Caco-2 (cell line): ENCODE measurements around the gene EPHA2. TPM values are rescaled to one million over a fixed set of nuclear protein-coding genes. Genes with fewer than 3 reads are reported as not detected.
"Not testable (repeated sequence)": the region's sequence is repeated elsewhere in the genome, so short reads cannot be mapped to it uniquely, and the experiment has no call there.

Experiments
- BruUV-seq: library from RNA; stranded (reverse); fragments of 400-500 nt; replicated peaks from 2 replicates; lab custom pipeline; 2021; lab: Mats Ljungman, UMichigan
- CTCF ChIA-PET: fragments of 300-600 bp; sonication (Branson Sonifier 250); formaldehyde crosslinking; loops from one replicate; lab custom pipeline; 2022; ENCODE audit warnings: antibody characterized with exemption; lab: Charles Lee
- POLR2A ChIA-PET: fragments of 300-600 bp; sonication (Branson Sonifier 250); formaldehyde crosslinking; loops from one replicate; lab custom pipeline; 2022; ENCODE audit warnings: antibody characterized with exemption; lab: Charles Lee
- DNase-seq, 2 experiments: peaks; one replicate each; pipeline versions ENCODE4 v3.0.0 to v3.0.0-alpha.2; 2020 to 2022
- H3K27me3 ChIP-seq: replicated peaks from 2 replicates; pipeline ENCODE4 v1.6.0; 2011; ENCODE audit warnings: low read length; ENCODE audit not compliant: control insufficient read depth, insufficient read depth
- H3K36me3 ChIP-seq: 2 replicates; pipeline ENCODE4 v1.5.1; 2011; ENCODE audit warnings: low read length; ENCODE audit not compliant: control insufficient read depth, insufficient read depth
- H3K4me1 ChIP-seq: fragments of 250-450 bp; sonication (Bioruptor Pico); 2 replicates; pipeline ENCODE4 v1.5.1; 2020; ENCODE audit warnings: mild to moderate bottlenecking
- H3K4me3 ChIP-seq: 2 replicates; pipeline ENCODE4 v1.5.1; 2011; ENCODE audit warnings: low read depth, mild to moderate bottlenecking, control low read depth, low read length
- H3K9me3 ChIP-seq: fragments of 250-450 bp; sonication (Bioruptor Pico); 2 replicates; pipeline ENCODE4 v1.5.1; 2020; ENCODE audit warnings: mild to moderate bottlenecking, moderate library complexity
- H3K27ac Mint-ChIP-seq: one replicate; pipeline ENCODE4 v1.8.0; 2022; ENCODE audit warnings: mixed read lengths; ENCODE audit not compliant: unreplicated experiment
- H3K27me3 Mint-ChIP-seq: one replicate; pipeline ENCODE4 v1.8.0; 2022; ENCODE audit warnings: mixed read lengths; ENCODE audit not compliant: insufficient read depth, unreplicated experiment
- H3K36me3 Mint-ChIP-seq: one replicate; pipeline ENCODE4 v1.8.0; 2022; ENCODE audit warnings: mild to moderate bottlenecking, mixed read lengths; ENCODE audit not compliant: insufficient read depth, unreplicated experiment
- H3K4me1 Mint-ChIP-seq: one replicate; pipeline ENCODE4 v1.8.0; 2022; ENCODE audit warnings: low read depth, mixed read lengths; ENCODE audit not compliant: unreplicated experiment
- H3K4me3 Mint-ChIP-seq: one replicate; pipeline ENCODE4 v1.8.0; 2022; ENCODE audit warnings: mild to moderate bottlenecking, moderate library complexity, mixed read lengths; ENCODE audit not compliant: unreplicated experiment
- H3K9me3 Mint-ChIP-seq: one replicate; pipeline ENCODE4 v1.8.0; 2022; ENCODE audit warnings: mixed read lengths; ENCODE audit not compliant: unreplicated experiment
- CTCF ChIP-seq, 2 experiments: fragments of 200-600 bp in 1 of 2; IDR thresholded peaks; 1 replicate in 1 of 2; 2 replicates in 1 of 2; pipeline versions ENCODE4 v1.5.1 to v1.8.0; 2011 to 2022; ENCODE audit warnings: antibody characterized with exemption in 1 of 2, control low read depth in 1 of 2, inconsistent platforms in 1 of 2, low read depth in 1 of 2, low read length in 1 of 2, mild to moderate bottlenecking in 1 of 2, moderate library complexity in 1 of 2; ENCODE audit not compliant: insufficient read depth in 1 of 2, severe bottlenecking in 1 of 2, unreplicated experiment in 1 of 2
- intact Hi-C: fragments of 100-400 bp; cut with micrococcal nuclease; formaldehyde crosslinking; loops from one replicate; pipeline ENCODE4 v1.10.0; 2022; ENCODE audit not compliant: unreplicated experiment
- total RNA-seq: library from RNA; stranded (reverse); gene quantifications from 2 replicates; pipeline ENCODE4 v1.2.3, GENCODE V29; 2022

EPHA2 gene
- total RNA-seq, 1 experiment from 2014 or later = 31.2 TPM

DNA sequence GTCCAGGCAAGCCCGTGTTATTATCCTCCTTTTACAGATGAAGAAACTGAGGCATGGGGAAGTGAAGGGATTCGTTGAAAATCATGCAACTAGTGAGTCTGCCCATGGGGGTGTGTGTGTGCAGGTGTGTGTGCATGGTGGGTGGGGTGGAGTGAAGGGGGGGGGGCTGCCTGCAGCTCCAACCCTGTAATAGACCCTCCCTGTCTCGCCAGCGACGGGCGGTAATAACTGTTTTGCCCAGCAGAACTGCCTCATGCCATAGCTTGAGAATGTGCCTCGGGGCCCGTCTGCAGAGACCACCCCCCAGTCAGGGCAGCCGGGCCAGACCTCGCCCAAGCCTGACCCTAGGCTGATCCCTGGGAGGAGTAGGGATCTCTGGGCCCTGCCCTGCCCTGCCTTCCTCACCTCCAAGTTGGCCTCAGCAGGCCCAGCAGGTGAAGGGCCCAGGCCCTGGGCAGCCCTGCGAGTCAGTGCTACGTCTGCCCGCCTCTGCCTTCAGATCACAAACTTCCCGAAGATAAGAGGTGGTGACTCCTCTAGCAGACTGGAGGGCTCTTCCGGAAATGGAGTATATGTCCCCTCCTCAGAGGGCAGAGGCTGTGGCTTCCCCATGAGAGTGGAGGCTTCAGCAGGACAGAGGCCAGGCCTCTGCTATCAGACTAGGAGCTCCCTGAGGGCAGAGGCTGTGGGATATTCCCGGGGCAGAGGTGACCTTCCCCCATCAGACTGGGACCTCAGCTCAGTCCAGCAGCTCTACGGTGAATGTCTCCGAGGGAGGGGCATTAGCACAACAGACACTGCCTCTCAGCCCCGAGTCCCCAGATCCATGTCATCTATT is 15.7 kb upstream of the EPHA2 start:
- POLR2A ChIA-PET = interaction anchor here (0.5 kb wide), 1 partner anchor 191 kb away, joined by 5 read pairs; no protein-coding TSS in a partner anchor
- CTCF ChIA-PET = no interaction called here

DNA sequence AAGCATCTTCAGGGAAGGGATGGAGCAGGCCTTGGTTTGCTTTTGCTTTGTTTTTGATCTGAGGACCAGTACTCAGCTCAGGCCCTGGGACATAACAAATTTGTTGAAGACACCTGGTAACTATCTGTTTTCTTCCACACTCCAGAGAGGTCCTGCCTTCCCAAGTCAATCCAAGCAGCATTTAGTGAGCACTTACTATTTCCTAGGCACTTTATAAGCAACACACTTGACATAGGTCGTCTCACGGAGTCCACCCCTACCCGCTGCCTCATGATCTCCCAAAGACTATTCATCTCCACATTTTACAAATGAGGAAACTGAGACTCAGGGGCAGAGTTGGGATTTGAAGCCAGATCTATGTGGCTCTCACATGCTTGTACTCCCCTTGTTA is 14.4 kb upstream of the EPHA2 start:
- DNase-seq = no peak
- Histone ChIP-seq H3K27me3 (no peaks in the 10 kb centered on the region), H3K4me3 (no peak overlapping the region), H3K36me3 (no peaks in the 10 kb centered on the region), H3K4me1 (peaks cover 42% of the 10 kb centered on the region), H3K9me3 (no peaks in the 10 kb centered on the region)
- POLR2A ChIA-PET = no interaction called here
- Mint-ChIP-seq H3K9me3 (no peaks in the 10 kb centered on the region), H3K36me3 (peaks cover 6% of the 10 kb centered on the region), H3K27me3 (no peaks in the 10 kb centered on the region), H3K27ac (no peak overlapping the region), H3K4me1 (peaks cover 29% of the 10 kb centered on the region), H3K4me3 (no peak overlapping the region)
- no TSS peak for BruUV-seq
- CTCF ChIA-PET = no interaction called here
- intact Hi-C loops = no loop called here
- TF ChIP-seq CTCF (IDR thresholded peaks at IDR 0.05; ENCODE audit: insufficient read depth in 1 of 2, low read depth in 1 of 2, low read length in 1 of 2, severe bottlenecking in 1 of 2, unreplicated experiment in 1 of 2) = no peak

More for the DNA sequence above, 15.7 kb upstream of the EPHA2 start:
- Mint-ChIP-seq H3K36me3 (peaks cover 5% of the 10 kb centered on the region), H3K9me3 (no peaks in the 10 kb centered on the region), H3K4me3 (no peak overlapping the region), H3K4me1 (peaks cover 17% of the 10 kb centered on the region), H3K27ac (peak overlapping the region; percentile 96), H3K27me3 (no peaks in the 10 kb centered on the region)
- no peak for DNase-seq
- no peak for TF ChIP-seq CTCF (IDR thresholded peaks at IDR 0.05; ENCODE audit: insufficient read depth in 1 of 2, low read depth in 1 of 2, low read length in 1 of 2, severe bottlenecking in 1 of 2, unreplicated experiment in 1 of 2)
- Histone ChIP-seq H3K27me3 (no peaks in the 10 kb centered on the region), H3K4me1 (peaks cover 42% of the 10 kb centered on the region), H3K9me3 (no peaks in the 10 kb centered on the region), H3K36me3 (no peaks in the 10 kb centered on the region), H3K4me3 (no peak overlapping the region)
- intact Hi-C loops = no loop called here
- no TSS peak for BruUV-seq

- POLR2A ChIA-PET = interaction anchor here (0.7 kb wide), 1 partner anchor 14 kb away, joined by 3 read pairs; no protein-coding TSS in a partner anchor
- no peaks in the 10 kb centered on the region for H3K9me3 ChIP-seq
- no peak overlapping the region for H3K4me3 ChIP-seq
- TF ChIP-seq CTCF (IDR thresholded peaks at IDR 0.05; ENCODE audit: insufficient read depth in 1 of 2, low read depth in 1 of 2, low read length in 1 of 2, severe bottlenecking in 1 of 2, unreplicated experiment in 1 of 2) = no peak
- Mint-ChIP-seq H3K4me3 (peak overlapping the region; percentile 76), H3K9me3 (no peaks in the 10 kb centered on the region), H3K4me1 (peaks cover 32% of the 10 kb centered on the region), H3K27me3 (no peaks in the 10 kb centered on the region), H3K36me3 (peaks cover 11% of the 10 kb centered on the region), H3K27ac (no peak overlapping the region)
- intact Hi-C loops = no loop called here
- CTCF ChIA-PET = no interaction called here
- peaks cover 37% of the 10 kb centered on the region for H3K4me1 ChIP-seq
- no TSS peak for BruUV-seq
- no peaks in the 10 kb centered on the region for H3K36me3 ChIP-seq
- no peak for DNase-seq
- no peaks in the 10 kb centered on the region for H3K27me3 ChIP-seq
Observed at GRCh38 chr1:16168622-16169360, 12.9 kb upstream of the EPHA2 start.

DNA sequence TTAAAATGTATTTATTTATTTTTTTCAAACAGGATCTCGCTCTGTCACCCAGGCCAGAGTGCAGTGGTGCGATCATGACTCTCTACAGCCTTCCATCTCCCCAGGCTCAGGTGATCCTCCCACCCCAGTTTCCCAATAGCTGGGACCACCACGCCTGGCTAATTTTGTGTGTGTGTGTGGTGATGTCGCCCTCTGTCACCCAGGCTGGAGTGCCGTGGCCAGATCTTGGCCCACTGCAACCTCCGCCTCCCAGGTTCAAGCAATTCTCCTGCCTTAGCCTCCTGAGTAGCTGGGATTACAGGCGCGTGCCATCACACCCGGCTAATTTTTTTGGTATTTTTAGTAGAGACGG is 12.3 kb upstream of the EPHA2 start:
- H3K9me3 Mint-ChIP-seq, H3K36me3 ChIP-seq, H3K27me3 ChIP-seq, BruUV-seq, H3K27ac Mint-ChIP-seq, DNase-seq, intact Hi-C loops, H3K9me3 ChIP-seq, H3K27me3 Mint-ChIP-seq, CTCF ChIA-PET: not testable (repeated sequence)
- H3K4me3 Mint-ChIP-seq = peak overlapping the region; percentile 76
- peaks cover 30% of the 10 kb centered on the region for H3K4me1 ChIP-seq
- H3K36me3 Mint-ChIP-seq = peaks cover 11% of the 10 kb centered on the region
- H3K4me3 ChIP-seq = peak overlapping the region; percentile 25; the same call in 1 of the 2 replicates
- POLR2A ChIA-PET = interaction anchor here (0.7 kb wide), 1 partner anchor 13 kb away, joined by 3 read pairs; no protein-coding TSS in a partner anchor
- peaks cover 27% of the 10 kb centered on the region for H3K4me1 Mint-ChIP-seq
